Testis (tissue), 3 donors: ENCODE results near the gene TMEM198. TPM values are rescaled to one million over a fixed set of nuclear protein-coding genes. Genes with fewer than 3 reads are reported as not detected.

Source experiments
- DNase-seq: peaks from one replicate; pipeline ENCODE4 v3.0.0-alpha.2; 2019
- H3K27ac ChIP-seq, 2 donors: fragments of 200-600 bp; sonication (generic); one replicate each; pipeline ENCODE4 v1.5.1; 2019
- H3K27me3 ChIP-seq: fragments of 200-600 bp; sonication (generic); one replicate; pipeline ENCODE4 v1.5.1; 2019
- H3K36me3 ChIP-seq: fragments of 200-600 bp; sonication (generic); one replicate; pipeline ENCODE4 v1.5.1; 2017; ENCODE audit warnings: low read depth; ENCODE audit errors: missing control alignments
- H3K4me1 ChIP-seq: fragments of 200-600 bp; sonication (generic); one replicate; pipeline ENCODE4 v1.5.1; 2019
- H3K4me3 ChIP-seq, 2 donors: fragments of 200-600 bp; sonication (generic); one replicate each; pipeline ENCODE4 v1.5.1; 2017 to 2019
- H3K9me3 ChIP-seq: fragments of 200-600 bp; sonication (generic); one replicate; pipeline ENCODE4 v1.5.1; 2017
- CTCF ChIP-seq, 3 experiments: fragments of 450-650 bp in 2 of 3; fragments of 200-600 bp in 1 of 3; sonication (generic) in 1 of 3; IDR thresholded peaks; one replicate each; pipeline ENCODE4 v1.5.1; 2016 to 2019; ENCODE audit warnings: antibody characterized with exemption in 3 of 3, mild to moderate bottlenecking in 2 of 3, moderate library complexity in 1 of 3
- POLR2A ChIP-seq: fragments of 450-650 bp; IDR thresholded peaks from one replicate; pipeline ENCODE4 v1.6.1; 2017; ENCODE audit warnings: antibody characterized with exemption, mild to moderate bottlenecking, moderate library complexity
- WGBS, 2 donors: methylation state at CpG; one replicate each; pipeline ENCODE4 v1.1.5; 2018; 5-methylcytosine and 5-hydroxymethylcytosine counted together
- intact Hi-C: fragments of 100-400 bp; cut with DNase I; formaldehyde crosslinking; loops from one replicate; pipeline ENCODE4 v1.15.1; 2023; ENCODE audit warnings: low total_unique reads
- polyA plus RNA-seq: library from polyadenylated mRNA; stranded (reverse); fragments of 350-450 nt; fragmentation: Illumina TruSeq; extraction: RNeasy Lipid Tissue Mini Kit (QIAGEN cat#74804); gene quantifications from one replicate; pipeline ENCODE4 v1.2.3, GENCODE V29; 2014; ENCODE audit warnings: low read depth, low replicate concordance; ENCODE audit not compliant: insufficient read depth
- total RNA-seq, 2 donors: library from RNA; depleted of rRNA; stranded (reverse); fragments of >200 nt; gene quantifications; one replicate each; pipeline ENCODE4 v1.2.3, GENCODE V29; 2016

Gene TMEM198
- total and polyA plus RNA-seq, 3 donors from 2014 or later = 7.3 to 11.8 (median 11.3) TPM

- Histone ChIP-seq H3K27ac (no peak overlapping the region), H3K4me3 (no peak overlapping the region), H3K36me3 (no peaks in the 10 kb centered on the region), H3K9me3 (no peaks in the 10 kb centered on the region), H3K27me3 (no peaks in the 10 kb centered on the region), H3K4me1 (peaks cover 11% of the 10 kb centered on the region)
- DNase-seq = no peak
- intact Hi-C loops = loop anchor here (10.0 kb wide), 1 partner anchor 45 kb away; no protein-coding TSS in a partner anchor
- WGBS, 2 donors = 78 to 79% methylated on average over 8 of the region's 8 CpGs
- TF ChIP-seq CTCF (IDR thresholded peaks at IDR 0.05) = no peak
- TF ChIP-seq POLR2A = no peak
Observed at GRCh38 chr2:219520079-219520478, 23.7 kb upstream of the TMEM198 start.

GRCh38 chr2:219521066-219521880 lies 22.6 kb upstream of the TMEM198 start:
- intact Hi-C loops = loop anchor here (10.0 kb wide), 1 partner anchor 46 kb away; no protein-coding TSS in a partner anchor
- DNase-seq = peak; percentile 71
- no peaks in the 10 kb centered on the region for H3K36me3 ChIP-seq
- TF ChIP-seq POLR2A (no peak), CTCF (IDR thresholded peaks at IDR 0.05) (peak; percentile 49 to 61 (median 57))
- no peak overlapping the region for H3K4me3 ChIP-seq
- no peaks in the 10 kb centered on the region for H3K27me3 ChIP-seq
- H3K9me3 ChIP-seq = no peaks in the 10 kb centered on the region
- no peak overlapping the region for H3K27ac ChIP-seq
- WGBS, 2 donors = 26 to 35% methylated on average over 13 to 14 of the region's 14 CpGs
- peaks cover 11% of the 10 kb centered on the region for H3K4me1 ChIP-seq

DNA sequence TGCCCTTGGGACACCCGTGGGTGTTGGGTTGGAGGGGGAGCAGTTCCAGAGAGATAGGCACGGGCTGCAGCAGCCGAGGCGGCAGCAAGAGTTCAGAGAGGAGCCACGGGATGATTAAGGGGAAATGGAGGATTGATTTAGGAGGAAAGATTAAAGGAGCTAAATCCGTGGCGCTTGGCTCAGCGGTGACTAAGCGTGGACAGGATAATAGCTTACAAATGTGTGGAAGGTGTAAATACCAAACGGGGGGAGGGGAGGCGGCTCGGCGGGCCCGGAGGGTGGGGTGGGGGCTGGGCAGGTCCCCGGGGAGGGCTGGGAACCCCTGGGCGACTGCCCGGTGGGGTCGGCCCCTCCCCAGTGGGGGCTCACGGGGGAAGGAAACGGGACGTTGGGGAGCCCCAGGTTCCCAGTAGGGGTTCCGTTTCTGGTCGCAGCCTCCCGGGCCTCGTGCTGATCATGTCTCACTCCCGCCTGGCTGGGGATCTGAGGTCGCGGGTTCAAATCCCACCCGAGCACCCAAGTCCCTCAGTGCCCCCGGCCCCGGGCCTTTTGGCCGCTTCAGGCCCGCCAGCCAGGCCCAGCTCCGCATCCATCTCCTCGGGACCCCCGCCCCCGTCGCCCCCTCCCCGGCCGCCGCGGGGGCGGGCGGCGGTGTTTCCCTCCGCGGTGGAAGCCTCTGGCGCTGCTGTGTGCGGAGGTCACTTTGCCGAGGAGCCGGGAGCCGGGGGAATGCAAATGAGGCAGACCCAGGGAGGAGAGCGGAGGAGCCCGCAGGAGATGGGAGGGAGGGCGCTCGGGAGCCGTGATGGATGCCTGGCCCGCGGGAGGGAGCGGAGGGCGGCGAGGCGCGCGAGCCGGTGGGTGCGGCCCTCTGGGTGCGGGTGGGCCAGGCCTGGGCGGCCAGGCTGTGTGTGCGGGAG lies 21.5 kb upstream of the TMEM198 start:
- H3K27me3 ChIP-seq = no peaks in the 10 kb centered on the region
- peak; percentile 59 for DNase-seq

More for the DNA sequence above, 21.5 kb upstream of the TMEM198 start:
- TF ChIP-seq CTCF (IDR thresholded peaks at IDR 0.05) = no peak
- TF ChIP-seq POLR2A = no peak
- peak overlapping the region; percentile 34 to 37 for H3K4me3 ChIP-seq
- WGBS, 2 donors = 8 to 10% methylated on average over 23 to 69 of the region's 70 CpGs
- no peak overlapping the region for H3K27ac ChIP-seq
- intact Hi-C loops = loop anchor here (10.0 kb wide), 1 partner anchor 48 kb away; no protein-coding TSS in a partner anchor
- H3K36me3 ChIP-seq = no peaks in the 10 kb centered on the region
- peaks cover 11% of the 10 kb centered on the region for H3K4me1 ChIP-seq
- no peaks in the 10 kb centered on the region for H3K9me3 ChIP-seq
